ENCODE measurements around the gene APEH. TPM values are rescaled to one million over a fixed set of nuclear protein-coding genes. Genes with fewer than 3 reads are reported as not detected.

Gene APEH
- total RNA-seq, 2 experiments from 2014 or later, result 165 to 166 TPM

- peaks cover 26% of the 10 kb centered on the region for H3K4me1 Mint-ChIP-seq (ENCODE audit: low read depth)
- no peaks in the 10 kb centered on the region for H3K9me3 Mint-ChIP-seq
- CTCF ChIA-PET, result interaction anchor here (1.0 kb wide), 1 partner anchor 21 kb away, joined by 3 read pairs; no protein-coding TSS in a partner anchor
- no peak for DNase-seq
- intact Hi-C loops (cut with micrococcal nuclease), result no loop called here
- H3K27ac Mint-ChIP-seq, result peak overlapping the region; percentile 97
- POLR2A ChIA-PET, result interaction anchor here (0.5 to 7.6 kb wide), 6 partner anchors 10 to 117 kb away, joined by 3 to 40 read pairs (median 4); partner anchors contain the start of gene INKA1
- no peaks in the 10 kb centered on the region for H3K27me3 Mint-ChIP-seq
- peak overlapping the region; percentile 92 for H3K4me3 Mint-ChIP-seq
- TF ChIP-seq CTCF (IDR thresholded peaks at IDR 0.05), result no peak
- no peak for ATAC-seq
- peaks cover 13% of the 10 kb centered on the region for H3K36me3 Mint-ChIP-seq (ENCODE audit: low read depth)
Observed at GRCh38 chr3:49721896-49722781, 48.0 kb downstream of the APEH start.

- Mint-ChIP-seq H3K4me3 (peak overlapping the region; percentile 92), H3K27me3 (no peaks in the 10 kb centered on the region), H3K36me3 (ENCODE audit: low read depth) (peaks cover 17% of the 10 kb centered on the region), H3K4me1 (ENCODE audit: low read depth) (peaks cover 26% of the 10 kb centered on the region), H3K27ac (peak overlapping the region; percentile 97), H3K9me3 (no peaks in the 10 kb centered on the region)
- POLR2A ChIA-PET, result interaction anchor here (0.7 to 7.6 kb wide), 6 partner anchors 11 to 89 kb away, joined by 3 to 40 read pairs (median 4); partner anchors contain the start of gene INKA1
- intact Hi-C loops (cut with micrococcal nuclease), result no loop called here
- DNase-seq (no peak), ATAC-seq (no peak)
- CTCF ChIA-PET, result interaction anchor here (1.4 kb wide), 1 partner anchor 183 kb away, joined by 5 read pairs; no protein-coding TSS in a partner anchor
- TF ChIP-seq CTCF (IDR thresholded peaks at IDR 0.05), result no peak
Observed at GRCh38 chr3:49722896-49723295, 48.7 kb downstream of the APEH start.

- CTCF ChIA-PET, result interaction anchor here (1.3 to 1.4 kb wide), 3 partner anchors 21 to 183 kb away, joined by 5 read pairs; partner anchors contain the start of gene INKA1
- intact Hi-C loops (cut with micrococcal nuclease), result no loop called here
- TF ChIP-seq CTCF (IDR thresholded peaks at IDR 0.05), result no peak
- DNase-seq (peak; percentile 80), ATAC-seq (peak; percentile 11)
- Mint-ChIP-seq H3K4me1 (ENCODE audit: low read depth) (peaks cover 26% of the 10 kb centered on the region), H3K36me3 (ENCODE audit: low read depth) (peaks cover 19% of the 10 kb centered on the region), H3K4me3 (peak overlapping the region; percentile 92), H3K9me3 (no peaks in the 10 kb centered on the region), H3K27me3 (no peaks in the 10 kb centered on the region), H3K27ac (peak overlapping the region; percentile 97)
- POLR2A ChIA-PET, result interaction anchor here (0.9 to 7.6 kb wide), 7 partner anchors 9 to 217 kb away, joined by 3 to 40 read pairs (median 4); partner anchors contain the start of gene RBM6
Observed at GRCh38 chr3:49723296-49723627, 49.1 kb downstream of the APEH start.

GRCh38 chr3:49723628-49724551, 49.7 kb downstream of the APEH start, which contains the start of gene GMPPB:
Gene GMPPB, minus strand, starts transcription at chr3:49723951. Its CDS starts 225 bp downstream, at chr3:49723726.
- Mint-ChIP-seq H3K36me3 (ENCODE audit: low read depth) (peaks cover 19% of the 10 kb centered on the region), H3K4me1 (ENCODE audit: low read depth) (peaks cover 21% of the 10 kb centered on the region), H3K27ac (peak within 1 kb of the TSS; percentile 97), H3K9me3 (no peaks in the 10 kb centered on the region), H3K4me3 (peak within 1 kb of the TSS; percentile 92), H3K27me3 (no peaks in the 10 kb centered on the region)
- ChIA-PET POLR2A (interaction anchor here (0.9 to 7.6 kb wide), 10 partner anchors 8 to 216 kb away, joined by 3 to 40 read pairs (median 4); partner anchors contain the start of genes IP6K1 and RBM6), CTCF (interaction anchor here (1.3 to 1.4 kb wide), 3 partner anchors 22 to 184 kb away, joined by 5 read pairs; partner anchors contain the start of gene INKA1)
- intact Hi-C loops (cut with micrococcal nuclease), result no loop called here
- ATAC-seq (peak; percentile 82), DNase-seq (peak; percentile 96)
- no peak for TF ChIP-seq CTCF (IDR thresholded peaks at IDR 0.05)

Data from activated CD8-positive, alpha-beta T cell treated with anti-CD3 and anti-CD28 coated beads for 36 hours (primary cell).